GM21619 (cell line): ENCODE results near the gene SLC35F1.
"Not testable (repeated sequence)": the region's sequence is repeated elsewhere in the genome, so short reads cannot be mapped to it uniquely, and the experiment has no call there.

ENCODE experiments used
- ATAC-seq: cut with Tn5 transposase; IDR thresholded peaks from one replicate; pipeline ENCODE4 v1.9.1; 2021; ENCODE audit not compliant: unreplicated experiment

SLC35F1 gene

GRCh38 chr6:117989086-117989485, 82.0 kb downstream of the SLC35F1 start:
- no peak for ATAC-seq

- no peak for ATAC-seq
These were observed 83.1 kb downstream of the SLC35F1 start for GRCh38 chr6:117990151-117990550.

- ATAC-seq, result no peak
These were observed 85.8 kb downstream of the SLC35F1 start for GRCh38 chr6:117992856-117993255.

- no peak for ATAC-seq
These were observed 105.9 kb downstream of the SLC35F1 start for GRCh38 chr6:118012944-118013343.

GRCh38 chr6:118016532-118016931, 109.5 kb downstream of the SLC35F1 start:
- ATAC-seq, result no peak

- no peak for ATAC-seq
These were observed 110.3 kb downstream of the SLC35F1 start for GRCh38 chr6:118017301-118017848.

GRCh38 chr6:118023771-118024170, 116.7 kb downstream of the SLC35F1 start:
- ATAC-seq, result no peak

GRCh38 chr6:118029967-118030366, 122.9 kb downstream of the SLC35F1 start:
- ATAC-seq, result no peak

- ATAC-seq, result not testable (repeated sequence)
These were observed 130.4 kb downstream of the SLC35F1 start for GRCh38 chr6:118037479-118037878.

GRCh38 chr6:118042855-118043254, 135.8 kb downstream of the SLC35F1 start:
- no peak for ATAC-seq

- ATAC-seq, result no peak
These were observed 137.2 kb downstream of the SLC35F1 start for GRCh38 chr6:118044275-118044674.

GRCh38 chr6:118054082-118054481, 147.0 kb downstream of the SLC35F1 start:
- ATAC-seq, result no peak

- no peak for ATAC-seq
These were observed 154.6 kb downstream of the SLC35F1 start for GRCh38 chr6:118061666-118062065.

- ATAC-seq, result no peak
These were observed 173.5 kb downstream of the SLC35F1 start for GRCh38 chr6:118080547-118080946.

GRCh38 chr6:118083711-118084110, 176.6 kb downstream of the SLC35F1 start:
- ATAC-seq, result no peak

GRCh38 chr6:118085665-118086064, 178.6 kb downstream of the SLC35F1 start:
- ATAC-seq, result no peak

- no peak for ATAC-seq
These were observed 179.1 kb downstream of the SLC35F1 start for GRCh38 chr6:118086159-118086558.

- ATAC-seq, result no peak
These were observed 185.0 kb downstream of the SLC35F1 start for GRCh38 chr6:118092086-118092485.

GRCh38 chr6:118097576-118097975, 190.5 kb downstream of the SLC35F1 start:
- ATAC-seq, result no peak

GRCh38 chr6:118100717-118101116, 193.7 kb downstream of the SLC35F1 start:
- ATAC-seq, result no peak

GRCh38 chr6:118101220-118101619, 194.2 kb downstream of the SLC35F1 start:
- ATAC-seq, result no peak

- no peak for ATAC-seq
These were observed 194.8 kb downstream of the SLC35F1 start for GRCh38 chr6:118101831-118102345.

- ATAC-seq, result no peak
These were observed 195.3 kb downstream of the SLC35F1 start for GRCh38 chr6:118102401-118102800.
